SK-N-DZ (cell line): ENCODE data around the gene RAPGEF3.

Source experiments
- DNase-seq: peaks from one replicate; pipeline ENCODE4 v3.0.0-alpha.2; 2015; ENCODE audit warnings: low spot score

RAPGEF3 gene

DNA sequence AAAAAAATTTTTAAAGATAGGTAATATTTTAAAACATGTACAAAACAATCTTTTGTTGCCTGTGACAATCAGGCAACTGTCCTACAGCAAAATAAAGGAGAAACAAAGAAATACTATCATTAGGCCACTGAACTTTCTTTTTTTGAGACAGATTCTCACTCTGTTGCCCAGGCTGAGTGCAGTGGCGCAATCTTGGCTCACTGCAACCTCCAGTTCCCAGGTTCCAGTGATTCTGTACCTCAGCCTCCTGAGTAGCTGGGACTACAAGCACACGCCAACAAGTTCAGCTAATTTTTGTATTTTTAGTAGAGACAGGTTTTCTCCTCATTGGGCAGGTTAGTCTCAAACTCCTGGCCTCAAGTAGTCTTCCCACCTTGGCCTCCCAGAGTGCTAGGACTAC, 69.5 kb downstream of the RAPGEF3 start:
- DNase-seq = no peak

DNA sequence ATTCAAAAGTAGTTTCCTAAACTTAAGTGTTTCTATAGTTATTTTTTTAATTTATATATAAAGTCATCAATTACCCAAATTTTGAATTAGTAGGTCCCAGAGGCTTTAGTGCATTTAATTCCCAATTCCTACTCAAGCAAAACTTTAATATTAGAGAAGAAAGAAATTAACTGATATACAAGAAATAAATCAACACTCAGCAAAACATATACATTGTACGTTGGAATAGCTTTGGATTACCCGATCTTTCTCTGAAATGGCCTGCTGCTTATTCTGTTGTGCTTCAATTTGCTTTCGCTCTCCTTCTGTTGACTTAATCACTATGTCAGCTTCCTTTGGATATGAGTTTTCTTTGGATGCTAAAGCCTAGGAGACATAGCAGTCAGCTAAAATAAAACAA, 71.0 kb downstream of the RAPGEF3 start:
- no peak for DNase-seq

DNA sequence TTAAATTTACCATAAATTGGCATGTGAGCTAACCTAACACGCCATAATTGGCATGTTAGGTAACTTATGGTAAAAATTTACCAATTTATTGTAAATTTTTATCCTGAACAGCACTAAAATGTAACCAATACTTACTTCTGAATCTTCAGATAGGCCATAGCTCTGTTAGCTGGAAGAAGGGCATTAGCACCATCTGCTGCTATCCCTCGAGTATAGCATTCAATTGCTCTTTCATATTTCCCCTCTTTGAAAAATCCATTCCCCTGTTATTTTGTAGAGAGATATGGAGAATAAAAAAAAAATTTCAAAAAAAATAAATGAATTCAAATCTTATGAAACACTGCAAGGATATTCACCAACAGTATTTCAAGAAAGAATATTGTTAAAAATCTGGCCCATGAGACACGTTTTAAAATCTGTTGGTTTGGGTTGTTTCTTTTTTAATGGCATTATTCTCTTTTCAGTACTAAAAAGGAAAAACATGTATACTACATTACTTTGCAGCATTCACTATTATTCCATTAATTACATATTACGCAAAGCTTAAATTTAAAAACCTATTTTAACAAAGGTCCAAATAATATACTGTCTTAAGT, 71.9 kb downstream of the RAPGEF3 start:
- DNase-seq = no peak
